ENCODE measurements around the gene CATSPER3. TPM values are rescaled to one million over a fixed set of nuclear protein-coding genes. Genes with fewer than 3 reads are reported as not detected.

The CATSPER3 gene
- total RNA-seq, 1 experiment from 2014 or later, result 0.50 TPM

DNA sequence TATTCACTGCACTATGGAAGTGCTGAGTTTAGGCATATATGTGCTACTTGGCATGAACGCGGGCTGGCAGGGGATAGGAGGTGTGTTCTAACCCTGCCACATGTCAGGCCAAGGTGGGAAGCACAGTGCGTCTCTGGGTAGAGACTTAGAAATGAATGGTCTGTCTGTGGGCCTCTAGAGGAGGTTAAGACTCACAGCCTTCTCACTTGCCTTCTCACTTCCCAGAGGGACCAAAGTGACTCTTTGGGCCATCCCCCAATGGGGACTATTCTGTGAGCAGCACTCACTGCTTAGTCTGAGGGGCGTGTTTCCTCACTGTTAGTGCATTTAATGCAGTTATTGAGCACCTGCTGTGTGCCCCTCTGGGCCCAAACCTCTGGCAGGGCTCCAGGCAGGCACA is 68.7 kb downstream of the CATSPER3 start:
- H4K20me1 ChIP-seq (ENCODE audit: control insufficient read depth, insufficient read depth, insufficient read length), result no peaks in the 10 kb centered on the region
- peaks cover under 1 to 4% of the 10 kb centered on the region in 2 experiments; a peak in 2 of 5 replicates for H3K9me3 Mint-ChIP-seq
- DNase-seq, result no peak
- no peak overlapping the region for H3K23ac ChIP-seq (ENCODE audit: insufficient read length, low read depth, low read length)
- H3K27ac Mint-ChIP-seq, result no peak overlapping the region
- H3K79me1 ChIP-seq (ENCODE audit: insufficient read depth, low read depth, low read length, poor library complexity, severe bottlenecking), result no peaks in the 10 kb centered on the region
- H3K79me2 ChIP-seq (ENCODE audit: insufficient read depth, low read length), result no peaks in the 10 kb centered on the region
- H3K14ac ChIP-seq (ENCODE audit: insufficient read depth, low read length), result no peak overlapping the region
- peaks cover 15 to 26% of the 10 kb centered on the region in 2 experiments for H3K4me1 Mint-ChIP-seq
- no CpG with 5 or more reads among the region's 4 CpGs for WGBS (ENCODE audit: extremely low coverage, insufficient read length, low lambda C conversion rate)
- no peaks in the 10 kb centered on the region for H3K4me1 ChIP-seq (ENCODE audit: insufficient read depth, low read length)
- peaks cover 12% of the 10 kb centered on the region for H3K23me2 ChIP-seq (ENCODE audit: insufficient read length, low read depth, low read length, poor library complexity, severe bottlenecking)
- no peak overlapping the region for H4K5ac ChIP-seq (ENCODE audit: insufficient read length, low read depth, low read length)
- no peak overlapping the region for H3K4me2 ChIP-seq (ENCODE audit: insufficient read depth, insufficient read length, low read length)
- TF ChIP-seq, protein P1, sequence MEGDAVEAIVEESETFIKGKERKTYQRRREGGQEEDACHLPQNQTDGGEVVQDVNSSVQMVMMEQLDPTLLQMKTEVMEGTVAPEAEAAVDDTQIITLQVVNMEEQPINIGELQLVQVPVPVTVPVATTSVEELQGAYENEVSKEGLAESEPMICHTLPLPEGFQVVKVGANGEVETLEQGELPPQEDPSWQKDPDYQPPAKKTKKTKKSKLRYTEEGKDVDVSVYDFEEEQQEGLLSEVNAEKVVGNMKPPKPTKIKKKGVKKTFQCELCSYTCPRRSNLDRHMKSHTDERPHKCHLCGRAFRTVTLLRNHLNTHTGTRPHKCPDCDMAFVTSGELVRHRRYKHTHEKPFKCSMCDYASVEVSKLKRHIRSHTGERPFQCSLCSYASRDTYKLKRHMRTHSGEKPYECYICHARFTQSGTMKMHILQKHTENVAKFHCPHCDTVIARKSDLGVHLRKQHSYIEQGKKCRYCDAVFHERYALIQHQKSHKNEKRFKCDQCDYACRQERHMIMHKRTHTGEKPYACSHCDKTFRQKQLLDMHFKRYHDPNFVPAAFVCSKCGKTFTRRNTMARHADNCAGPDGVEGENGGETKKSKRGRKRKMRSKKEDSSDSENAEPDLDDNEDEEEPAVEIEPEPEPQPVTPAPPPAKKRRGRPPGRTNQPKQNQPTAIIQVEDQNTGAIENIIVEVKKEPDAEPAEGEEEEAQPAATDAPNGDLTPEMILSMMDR (conservative IDR thresholded peaks at IDR 0.05), result no peak
- H3K9ac ChIP-seq (ENCODE audit: extremely low read depth, insufficient read length, low read length), result no peak overlapping the region
- no peak overlapping the region for H3K56ac ChIP-seq (ENCODE audit: insufficient read length, low read depth, low read length)
- no peak overlapping the region for H3K27ac ChIP-seq (ENCODE audit: insufficient read length, low read depth, low read length)
- no peak overlapping the region for H2BK5ac ChIP-seq (ENCODE audit: insufficient read length, low read length)
- H3K36me3 Mint-ChIP-seq (ENCODE audit: insufficient read depth in 1 of 3, low read depth in 3 of 3), result no peaks in the 10 kb centered on the region; a peak in 1 of 7 replicates
- H3K18ac ChIP-seq (ENCODE audit: insufficient read length, low read depth, low read length), result no peak overlapping the region
- H3T11ph ChIP-seq (ENCODE audit: low read length), result no peak overlapping the region
- H2BK15ac ChIP-seq (ENCODE audit: low read depth, low read length), result no peak overlapping the region
- no peak overlapping the region for H4K91ac ChIP-seq (ENCODE audit: insufficient read length, low read depth, low read length)
- H3K27me3 Mint-ChIP-seq (ENCODE audit: low read depth), result peaks cover 92% of the 10 kb centered on the region
- no peaks in the 10 kb centered on the region for H3K9me3 ChIP-seq (ENCODE audit: control insufficient read depth, low read depth, low read length)
- H3K4ac ChIP-seq (ENCODE audit: low read depth, low read length), result no peak overlapping the region
- no peak overlapping the region for H2BK120ac ChIP-seq (ENCODE audit: low read depth, low read length, poor library complexity, severe bottlenecking)
- H3K27me3 ChIP-seq (ENCODE audit: insufficient read depth, low read length), result peaks cover 91% of the 10 kb centered on the region
- H2BK12ac ChIP-seq (ENCODE audit: insufficient read length, low read depth, low read length), result no peak overlapping the region
- H2AK5ac ChIP-seq (ENCODE audit: insufficient read length, low read length), result no peak overlapping the region
- no peak overlapping the region for H3K4me3 Mint-ChIP-seq
- H2BK20ac ChIP-seq (ENCODE audit: low read depth, low read length, poor library complexity, severe bottlenecking), result no peak overlapping the region
- H4K8ac ChIP-seq (replicated peaks; ENCODE audit: insufficient read length, low read depth, low read length), result no peak overlapping the region
- no peak overlapping the region for H2AFZ ChIP-seq (ENCODE audit: low read length)

Data from H9 (cell line).